ENCODE data around the gene NCK2. TPM values are rescaled to one million over a fixed set of nuclear protein-coding genes. Genes with fewer than 3 reads are reported as not detected.

NCK2 gene
- total RNA-seq, 1 donor from 2014 or later, result 33.2 TPM

DNA sequence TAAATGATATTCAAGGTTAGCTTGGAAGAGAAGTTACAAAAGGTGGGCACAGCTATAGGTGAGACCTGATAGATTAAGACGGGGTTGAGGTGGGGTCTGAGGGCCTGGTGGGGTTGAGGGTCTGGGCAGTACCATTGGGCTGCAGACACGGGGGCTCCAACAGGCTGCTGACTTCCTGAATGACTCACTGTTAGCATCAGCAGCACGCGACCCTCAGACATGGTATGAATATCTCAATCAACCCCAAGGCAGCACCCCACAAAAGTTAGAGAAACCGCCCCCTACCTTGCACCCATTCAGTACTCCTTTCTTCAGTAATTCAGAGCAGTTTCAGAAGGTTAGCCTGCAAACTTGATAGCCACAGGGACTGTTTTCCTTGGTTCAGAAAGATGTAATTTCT is 10.8 kb upstream of the NCK2 start:
- intact Hi-C loops (cut with DNase I), result no loop called here
- no peak for DNase-seq (ENCODE audit: low spot score)

DNA sequence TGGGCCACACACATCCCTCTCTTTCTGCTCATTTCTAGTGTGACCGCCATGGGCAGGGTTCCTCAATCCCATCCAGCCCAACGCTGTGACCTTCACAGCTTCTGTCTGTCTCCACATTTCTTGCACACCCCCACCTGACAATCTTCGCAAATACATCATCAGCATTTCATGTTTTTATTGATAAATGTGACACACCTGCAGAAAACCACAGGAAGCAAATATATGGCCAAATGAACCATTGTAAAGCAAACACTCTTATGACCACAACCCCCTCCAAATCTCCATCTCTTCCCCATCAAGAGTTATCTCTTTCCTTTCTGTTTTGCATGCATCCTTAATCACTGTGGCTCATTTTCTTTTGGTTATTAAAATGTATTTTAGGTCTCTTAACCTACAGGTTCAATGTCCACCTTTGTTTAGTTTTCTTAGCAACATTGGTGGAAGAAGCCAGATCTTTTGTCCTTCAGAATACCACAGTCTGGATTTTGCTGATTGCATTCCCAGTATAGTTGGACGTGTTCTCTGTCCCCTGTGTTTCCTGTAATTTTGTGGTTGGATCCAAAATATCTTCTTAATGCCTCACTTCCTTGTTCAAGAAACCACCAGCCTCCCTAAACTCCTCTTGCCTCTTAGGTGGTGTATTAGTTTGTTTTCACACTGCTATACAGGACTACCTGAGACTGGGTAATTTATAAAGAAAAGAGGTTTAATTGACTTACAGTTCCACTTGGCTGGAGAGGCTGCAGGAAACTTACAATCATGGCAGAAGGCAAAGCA is 9.8 kb upstream of the NCK2 start:
- intact Hi-C loops (cut with DNase I), result no loop called here
- no peak for DNase-seq (ENCODE audit: low spot score)

DNA sequence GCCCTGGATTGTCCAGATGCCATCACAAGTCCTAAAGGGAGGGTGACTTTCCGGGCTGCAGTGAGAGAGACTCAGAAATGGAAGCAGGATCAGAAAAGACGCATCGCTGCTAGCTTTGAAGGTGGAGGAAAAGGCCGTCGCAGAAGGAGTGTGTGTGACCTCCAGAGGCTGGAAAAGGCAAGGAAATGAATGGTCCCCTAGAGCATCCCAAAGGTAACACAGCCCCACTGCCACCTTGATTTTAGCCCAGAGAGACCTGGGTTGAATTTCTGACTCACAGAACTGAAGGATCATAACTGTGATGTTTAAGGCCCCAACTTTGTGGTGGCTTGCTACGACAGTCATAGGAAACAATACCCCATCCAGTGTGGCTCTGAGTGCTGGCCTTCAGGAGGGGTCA is 8.6 kb upstream of the NCK2 start:
- intact Hi-C loops (cut with DNase I), result no loop called here
- no peak for DNase-seq (ENCODE audit: low spot score)

DNA sequence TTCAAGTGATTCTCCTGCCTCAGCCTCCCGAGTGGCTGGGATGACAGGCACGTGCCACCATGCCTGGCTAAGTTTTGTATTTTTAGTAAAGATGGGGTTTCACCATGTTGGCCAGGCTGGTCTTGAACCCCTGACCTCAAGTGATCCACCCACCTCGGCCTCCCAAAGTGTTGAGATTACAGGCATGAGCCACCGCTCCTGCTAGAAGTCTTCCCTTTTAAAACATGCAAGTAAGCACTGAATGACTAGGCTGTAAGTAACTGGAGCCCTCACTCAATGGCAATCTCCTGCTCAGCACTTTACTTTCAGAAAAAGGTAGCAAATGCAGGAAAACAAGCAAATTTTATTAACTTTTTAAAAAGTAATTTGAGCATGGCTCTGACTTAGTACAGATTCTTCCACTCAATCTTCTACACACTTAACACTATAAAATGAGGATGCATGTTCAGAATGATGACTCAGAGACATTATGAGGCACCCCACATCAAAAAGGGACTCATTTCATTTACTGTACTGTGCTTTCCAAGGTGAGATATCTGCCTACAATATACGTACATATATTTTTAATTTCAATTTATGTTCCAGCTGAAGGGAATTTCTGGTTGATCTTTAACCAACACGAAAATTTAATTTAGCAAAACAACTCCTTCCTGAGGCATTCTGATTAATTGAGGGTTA is 6.6 kb upstream of the NCK2 start:
- intact Hi-C loops (cut with DNase I), result no loop called here
- no peak for DNase-seq (ENCODE audit: low spot score)

DNA sequence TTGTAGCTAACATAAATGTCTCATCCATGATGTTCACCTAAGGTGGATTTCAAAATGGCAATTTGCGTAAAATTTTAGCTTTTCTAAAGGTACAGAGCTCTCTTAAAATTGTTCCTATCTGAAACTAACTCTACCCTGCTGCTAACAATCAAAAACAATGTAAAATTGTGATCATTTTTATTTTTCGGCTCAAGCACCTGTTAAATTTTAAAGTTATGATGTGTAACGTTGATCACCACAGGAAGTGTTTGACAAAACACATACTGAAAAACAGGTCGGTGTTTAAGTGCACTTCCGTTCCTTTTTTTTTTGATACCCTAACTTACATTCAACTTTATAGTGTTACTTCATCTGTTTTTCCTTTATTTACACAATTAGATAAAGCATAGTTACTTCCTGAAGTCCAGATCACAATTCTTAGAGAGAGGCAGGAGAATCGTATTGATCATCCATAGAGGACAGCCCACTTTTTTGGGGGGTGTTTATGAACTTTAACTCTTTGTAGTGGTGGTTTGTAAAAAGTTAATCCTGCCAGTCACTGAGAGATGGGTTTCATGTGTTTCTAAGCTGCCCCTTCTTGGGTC is 6.0 kb upstream of the NCK2 start:
- intact Hi-C loops (cut with DNase I), result no loop called here
- DNase-seq (ENCODE audit: low spot score), result no peak

DNA sequence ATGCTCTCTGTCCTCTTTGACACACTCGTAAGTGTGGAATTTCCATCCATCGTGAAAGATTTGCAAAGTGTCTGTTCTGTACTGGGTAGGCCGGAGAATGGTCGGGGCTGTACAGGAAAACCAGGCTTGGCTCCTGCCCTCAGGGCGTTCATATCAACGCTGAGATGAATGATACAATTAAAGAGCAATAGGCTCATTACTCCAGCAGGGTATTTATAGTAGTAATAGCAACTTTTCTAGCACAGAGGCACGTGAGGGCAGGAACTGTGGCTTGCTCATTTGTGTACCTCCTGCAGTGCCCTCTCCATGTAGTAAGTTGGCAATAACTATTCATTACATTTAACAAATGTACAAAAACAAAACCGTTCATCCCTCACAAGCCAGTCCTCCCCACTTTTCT is 5.3 kb upstream of the NCK2 start:
- no peak for DNase-seq (ENCODE audit: low spot score)
- intact Hi-C loops (cut with DNase I), result no loop called here

DNA sequence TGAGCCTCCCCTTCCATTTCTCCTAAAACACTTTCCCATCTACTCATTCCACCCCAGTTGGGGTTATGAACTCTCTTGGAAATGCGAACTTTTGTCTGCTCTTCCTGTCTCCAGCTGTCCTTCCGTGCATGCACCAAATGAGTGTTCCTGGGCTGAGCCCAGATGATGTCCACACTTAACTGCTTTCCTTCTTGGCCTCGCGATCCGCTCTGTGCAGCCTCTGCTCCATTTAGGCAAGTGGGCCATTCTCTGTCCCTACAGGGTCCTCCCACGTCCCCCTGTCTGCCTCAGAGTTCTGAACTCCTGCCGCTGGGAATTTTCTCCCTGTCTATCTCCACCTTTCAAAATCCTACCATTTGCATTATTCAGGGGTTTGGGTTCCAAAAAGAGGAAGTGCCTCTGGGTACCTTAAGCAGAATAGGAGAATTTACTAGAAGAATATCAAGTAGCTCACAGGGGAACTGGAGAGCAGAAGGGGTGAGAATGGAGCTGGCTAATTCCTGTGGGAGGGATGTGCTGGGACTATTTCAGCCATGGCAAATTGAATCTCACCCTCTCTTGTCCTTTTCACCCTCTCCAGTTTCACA is 4.7 kb upstream of the NCK2 start:
- peak; percentile 72 for DNase-seq (ENCODE audit: low spot score)
- intact Hi-C loops (cut with DNase I), result no loop called here

DNA sequence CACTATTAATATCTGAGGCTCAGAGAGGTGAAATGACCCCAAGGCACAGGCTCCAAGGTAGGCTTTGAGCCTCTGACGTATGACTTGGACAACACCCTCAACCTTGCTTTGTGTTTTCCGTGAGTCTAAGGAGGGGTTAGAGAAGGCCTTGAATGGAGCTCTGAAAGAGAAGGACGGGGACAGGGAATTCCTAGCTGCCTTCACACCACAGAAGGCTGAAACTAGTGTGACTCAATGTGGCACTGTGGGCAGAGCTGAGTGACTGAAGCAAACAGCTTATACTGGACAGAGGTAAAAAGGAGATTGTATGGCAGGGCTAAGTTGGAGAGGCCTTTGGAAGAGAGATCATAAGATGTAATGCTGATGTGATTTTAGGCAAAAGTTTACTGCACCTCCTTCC is 3.5 kb upstream of the NCK2 start:
- no peak for DNase-seq (ENCODE audit: low spot score)
- intact Hi-C loops (cut with DNase I), result no loop called here

DNA sequence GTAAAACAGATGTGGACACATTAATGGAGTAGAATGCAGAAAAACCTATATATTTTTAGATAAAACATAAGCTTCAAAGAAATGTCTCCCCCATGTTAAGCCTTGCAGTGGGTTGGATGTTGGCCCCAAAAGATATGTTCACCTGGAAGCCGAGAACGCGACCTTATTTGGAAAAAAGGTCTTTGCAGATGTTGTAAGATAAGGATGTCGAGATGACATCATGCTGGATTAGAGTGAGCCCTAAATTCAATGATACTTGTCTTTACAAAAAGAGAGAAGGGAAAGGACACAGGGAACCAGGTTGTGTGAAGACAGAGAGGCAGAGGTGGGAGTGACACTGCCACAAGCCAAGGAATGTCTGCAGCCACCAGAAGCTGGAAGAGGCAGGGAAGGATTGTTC is 3.1 kb upstream of the NCK2 start:
- intact Hi-C loops (cut with DNase I), result no loop called here
- no peak for DNase-seq (ENCODE audit: low spot score)

DNA sequence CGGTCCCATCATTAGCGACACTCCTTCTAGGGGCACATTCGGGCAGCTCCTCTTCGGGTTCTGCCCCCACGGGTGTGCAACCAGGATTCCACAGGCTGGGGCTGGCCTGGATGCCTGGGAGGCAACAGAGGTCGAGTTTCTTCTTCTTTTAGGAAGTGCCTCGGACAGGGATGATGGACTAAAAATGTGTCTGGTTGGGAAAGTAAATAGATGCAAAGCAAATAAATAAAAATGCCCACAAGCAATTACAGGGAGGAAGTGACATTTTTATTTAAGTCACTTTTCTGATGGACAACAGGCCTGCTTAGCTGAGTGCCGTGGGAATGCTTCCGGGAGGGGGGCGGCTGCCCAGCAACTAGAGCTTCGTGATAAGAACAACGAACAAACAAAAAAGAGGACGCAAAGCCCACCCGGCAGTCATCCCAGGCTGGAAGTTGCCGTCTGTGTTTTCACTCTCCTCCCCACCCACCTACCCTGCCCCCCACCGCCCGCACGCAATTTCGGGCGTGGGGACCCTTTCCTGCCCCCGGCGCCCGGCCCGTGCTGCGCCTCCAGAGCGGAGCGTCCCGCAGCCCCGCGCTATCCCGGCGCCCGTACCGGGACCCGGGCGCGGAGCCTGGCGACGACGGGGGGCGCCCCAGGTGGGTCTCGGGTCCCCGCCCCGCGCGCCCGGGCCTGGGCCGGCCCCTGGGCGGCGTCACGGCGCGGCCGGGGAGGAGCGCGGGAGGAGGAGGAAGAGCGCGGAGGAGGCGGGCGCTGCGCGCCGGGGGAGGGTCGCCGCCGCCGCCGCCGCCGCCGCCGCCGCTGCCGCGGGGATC is 412 bp upstream of the NCK2 start:
- peak; percentile 89 for DNase-seq (ENCODE audit: low spot score)
- intact Hi-C loops (cut with DNase I), result no loop called here

DNA sequence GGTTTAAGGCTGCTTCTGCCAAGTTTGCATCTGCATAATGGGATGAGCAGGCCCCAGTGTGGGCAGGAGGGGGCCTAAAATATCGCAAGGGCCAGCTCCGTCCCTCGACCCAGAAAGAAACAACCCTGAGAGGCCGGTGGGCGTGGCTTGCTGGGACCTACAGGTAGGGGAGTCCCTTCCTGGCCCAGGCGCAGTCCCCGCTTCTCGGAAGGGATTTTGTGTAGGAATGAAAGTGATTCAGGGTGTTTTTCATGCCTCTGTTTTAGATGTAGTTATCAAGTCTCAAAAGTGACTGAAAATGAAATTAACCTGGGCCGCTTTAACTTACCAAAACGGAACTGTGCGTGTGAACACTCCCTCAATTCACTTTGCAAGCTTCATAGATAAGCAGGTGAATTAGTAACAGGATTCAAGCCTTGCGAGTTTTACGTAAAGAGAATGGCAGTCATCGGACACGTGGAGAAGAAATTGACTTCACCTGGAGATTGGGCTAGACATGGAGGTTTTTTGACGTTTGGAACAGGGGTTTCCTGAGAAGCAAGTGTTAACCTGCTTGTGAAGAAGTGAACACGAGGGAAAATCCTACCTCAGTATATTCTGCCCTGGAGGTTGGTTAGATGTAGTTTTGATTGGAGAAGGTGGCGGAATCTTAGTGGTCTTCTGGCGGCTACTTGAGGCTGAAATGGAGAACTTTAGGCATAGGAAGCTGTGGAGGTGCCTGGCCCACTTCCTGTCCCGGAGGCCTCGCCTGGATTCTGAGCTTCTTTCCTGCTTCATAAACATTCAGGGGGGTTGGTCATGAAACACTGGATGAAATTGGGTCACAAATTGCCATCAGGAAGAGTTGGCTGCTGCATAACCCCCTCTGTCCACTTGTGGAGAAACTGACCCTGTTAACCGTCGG is 1.7 kb downstream of the NCK2 start:
- DNase-seq (ENCODE audit: low spot score), result peak; percentile 87
- intact Hi-C loops (cut with DNase I), result loop anchor here (5.0 kb wide), 2 partner anchors 136 to 281 kb away; no protein-coding TSS in a partner anchor

DNA sequence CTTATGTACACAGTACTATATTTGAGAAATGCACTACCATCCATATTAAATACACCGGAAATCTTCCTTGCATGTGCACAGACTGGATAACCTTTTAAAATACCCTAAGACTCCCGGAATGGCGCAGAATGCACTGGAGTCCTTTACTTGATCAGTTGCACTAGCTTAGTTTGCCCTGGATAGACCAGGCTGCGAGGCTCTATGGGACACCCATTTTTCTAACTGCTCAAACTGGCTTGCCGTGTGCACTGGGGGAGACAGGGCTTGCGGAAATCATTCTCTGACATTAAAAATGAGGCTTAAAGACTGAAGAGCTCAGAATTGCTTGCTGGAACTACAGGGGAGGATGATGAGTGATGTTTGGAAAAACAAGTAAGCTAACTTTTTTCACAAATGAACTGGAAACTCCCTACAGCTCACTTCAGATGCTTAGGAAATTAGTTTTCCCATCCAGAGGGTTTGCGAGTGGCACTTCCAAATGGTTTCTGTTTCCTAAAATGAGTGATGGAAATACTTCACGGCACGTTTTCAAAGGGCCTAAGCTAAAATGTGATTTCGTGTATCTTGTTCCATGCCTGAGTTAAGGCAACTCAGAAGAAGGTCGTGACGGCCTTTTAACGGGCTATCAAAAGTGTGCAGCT is 2.7 kb downstream of the NCK2 start:
- intact Hi-C loops (cut with DNase I), result loop anchor here (5.0 kb wide), 2 partner anchors 135 to 280 kb away; no protein-coding TSS in a partner anchor
- peak; percentile 19 for DNase-seq (ENCODE audit: low spot score)

DNA sequence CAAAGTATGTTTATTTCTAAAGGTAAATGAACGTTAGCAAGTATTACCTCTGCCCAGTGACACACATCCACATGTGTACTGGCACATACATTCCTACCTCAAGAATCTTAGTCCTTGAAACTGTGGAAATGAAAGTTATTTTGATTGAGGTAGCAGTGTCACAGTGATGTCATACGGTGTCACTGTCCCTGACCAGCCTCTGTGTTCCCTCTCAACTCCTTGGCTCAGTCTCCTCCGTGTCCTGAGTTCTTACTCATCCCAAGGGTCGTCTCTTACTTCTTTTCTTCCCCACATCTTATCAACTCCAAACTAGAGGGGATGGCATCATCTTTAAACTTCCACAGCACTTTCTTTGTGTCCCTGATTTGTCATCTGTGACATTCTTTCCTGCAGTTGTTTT is 3.3 kb downstream of the NCK2 start:
- intact Hi-C loops (cut with DNase I), result loop anchor here (5.0 kb wide), 2 partner anchors 134 to 279 kb away; no protein-coding TSS in a partner anchor
- DNase-seq (ENCODE audit: low spot score), result no peak

DNA sequence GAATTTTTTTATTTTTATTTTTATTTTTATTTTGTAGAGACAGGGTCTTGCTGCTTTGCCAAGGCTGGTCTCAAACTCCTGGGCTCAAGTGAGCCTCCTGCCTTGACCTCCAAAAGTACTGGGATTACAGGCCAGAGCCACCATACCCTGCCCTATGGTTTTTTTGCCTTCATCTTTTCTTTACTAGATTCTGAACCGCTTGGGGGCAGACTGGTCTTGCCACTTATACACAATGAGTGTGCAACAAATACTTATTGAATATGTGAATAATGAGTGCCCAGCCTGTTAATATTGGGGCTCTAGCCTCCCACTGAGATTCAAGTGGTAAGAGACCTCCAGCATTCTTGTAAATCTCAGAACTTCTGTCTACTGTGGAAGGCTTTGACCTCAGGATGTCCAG is 3.9 kb downstream of the NCK2 start:
- DNase-seq (ENCODE audit: low spot score), result no peak
- intact Hi-C loops (cut with DNase I), result loop anchor here (5.0 kb wide), 2 partner anchors 134 to 279 kb away; no protein-coding TSS in a partner anchor

DNA sequence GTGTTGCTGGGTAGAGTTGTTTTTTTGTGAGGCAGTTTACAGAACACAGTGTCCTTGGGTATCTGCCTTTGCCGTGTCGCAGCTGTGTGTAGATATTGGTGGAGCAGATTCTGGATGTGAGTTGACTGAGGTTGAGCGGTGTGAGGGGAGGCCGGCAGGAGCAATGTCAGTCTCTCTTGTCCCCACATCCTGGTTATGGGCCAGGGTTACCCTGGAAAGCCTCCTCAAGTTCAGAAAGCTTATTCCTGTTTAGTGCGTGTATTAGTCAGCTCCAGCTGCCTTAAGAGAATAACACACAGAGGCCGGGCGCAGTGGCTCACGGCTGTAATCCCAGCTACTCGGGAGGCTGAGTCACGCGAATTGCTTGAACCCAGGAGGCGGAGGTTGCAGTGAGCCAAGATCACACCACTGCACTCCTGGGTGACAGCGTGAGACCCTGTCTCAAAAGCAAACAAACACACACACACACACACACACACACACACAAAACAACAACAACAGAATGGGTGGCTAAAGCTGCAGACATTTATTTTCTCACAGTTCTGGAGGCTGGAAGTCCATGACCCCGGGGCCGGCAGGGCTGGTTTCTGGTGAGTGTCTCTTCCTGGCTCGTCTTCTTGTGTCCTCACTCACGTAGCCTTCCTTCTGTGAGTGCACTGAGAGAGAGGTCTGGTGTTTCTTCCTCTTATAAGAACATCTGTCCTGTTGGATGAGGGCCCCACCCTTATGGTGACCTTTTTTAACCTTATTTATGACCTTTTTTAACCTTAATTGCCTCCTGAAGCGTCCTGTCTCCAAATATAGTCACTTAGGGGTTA is 5.1 kb downstream of the NCK2 start:
- DNase-seq (ENCODE audit: low spot score), result peak; percentile 65
- intact Hi-C loops (cut with DNase I), result loop anchor here (5.0 kb wide), 2 partner anchors 133 to 278 kb away; no protein-coding TSS in a partner anchor

DNA sequence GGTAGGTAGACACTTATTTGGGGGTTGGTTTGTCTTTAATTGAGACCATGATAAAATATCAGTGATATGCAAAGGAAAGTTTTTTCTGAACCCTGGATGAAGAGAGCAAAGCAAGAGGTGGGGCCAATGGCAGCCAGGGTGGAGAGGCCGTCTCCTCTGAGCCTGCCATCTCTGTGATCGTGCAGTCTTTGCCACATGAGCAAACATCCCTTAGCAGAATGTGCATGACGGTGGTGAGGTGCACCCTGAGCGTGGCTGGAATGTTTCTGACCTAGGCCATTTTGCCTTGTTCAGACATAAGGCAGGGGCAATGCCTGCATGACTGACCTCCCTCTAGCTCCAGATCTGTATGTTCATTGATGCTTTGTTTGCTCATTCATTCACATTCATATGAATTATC is 6.0 kb downstream of the NCK2 start:
- intact Hi-C loops (cut with DNase I), result no loop called here
- peak; percentile 50 for DNase-seq (ENCODE audit: low spot score)

DNA sequence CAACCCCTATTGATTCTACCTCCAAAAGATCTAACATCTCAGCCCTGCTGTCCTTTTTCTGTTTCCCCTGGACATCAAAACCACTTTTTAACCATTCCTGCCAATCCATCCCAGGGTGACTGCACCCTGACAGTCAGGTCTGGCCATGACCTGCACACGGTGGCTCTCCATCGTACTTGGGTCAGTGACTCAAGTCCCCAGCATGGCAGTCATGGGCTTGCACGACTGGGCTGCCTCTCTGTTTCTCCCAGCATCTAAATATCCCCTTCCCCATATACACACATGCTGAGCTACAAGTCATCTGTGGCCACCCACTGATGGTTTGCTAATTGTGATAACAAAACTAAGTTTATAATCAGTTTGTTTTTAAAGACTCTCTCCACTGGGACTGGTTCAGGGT is 6.6 kb downstream of the NCK2 start:
- intact Hi-C loops (cut with DNase I), result no loop called here

More for the DNA sequence above, 6.6 kb downstream of the NCK2 start:
- peak; percentile 57 for DNase-seq (ENCODE audit: low spot score)
